H9 (cell line): ENCODE results near the gene LSP1. TPM values are rescaled to one million over a fixed set of nuclear protein-coding genes. Genes with fewer than 3 reads are reported as not detected.

Experiments
- DNase-seq: peaks from one replicate; pipeline ENCODE4 v3.0.0-alpha.2; 2017
- H2AFZ ChIP-seq: one replicate; pipeline ENCODE4 v1.6.1; 2013; ENCODE audit warnings: mild to moderate bottlenecking, low read length, control low read depth, moderate library complexity
- H2AK5ac ChIP-seq: 2 replicates; pipeline ENCODE4 v1.6.1; 2013; ENCODE audit warnings: low read length, control low read depth, mixed read lengths; ENCODE audit not compliant: insufficient read length
- H2BK120ac ChIP-seq: one replicate; pipeline ENCODE4 v1.6.1; 2013; ENCODE audit warnings: low read depth, mild to moderate bottlenecking, low read length, control low read depth, inconsistent platforms; ENCODE audit not compliant: poor library complexity, severe bottlenecking
- H2BK12ac ChIP-seq: 2 replicates; pipeline ENCODE4 v1.6.1; 2013; ENCODE audit warnings: low read length, control low read depth, mixed read lengths, low read depth; ENCODE audit not compliant: insufficient read length
- H2BK15ac ChIP-seq: 2 replicates; pipeline ENCODE4 v1.6.1; 2013; ENCODE audit warnings: low read depth, low read length, control low read depth
- H2BK20ac ChIP-seq: one replicate; pipeline ENCODE4 v1.6.1; 2013; ENCODE audit warnings: low read depth, mild to moderate bottlenecking, low read length, control low read depth, inconsistent platforms; ENCODE audit not compliant: poor library complexity, severe bottlenecking
- H2BK5ac ChIP-seq: 2 replicates; pipeline ENCODE4 v1.6.1; 2013; ENCODE audit warnings: low read length, control low read depth, mixed read lengths; ENCODE audit not compliant: insufficient read length
- H3K14ac ChIP-seq: 2 replicates; pipeline ENCODE4 v1.6.1; 2013; ENCODE audit warnings: low read length, control low read depth; ENCODE audit not compliant: insufficient read depth
- H3K18ac ChIP-seq: 2 replicates; pipeline ENCODE4 v1.6.1; 2013; ENCODE audit warnings: low read depth, mild to moderate bottlenecking, mixed read lengths, low read length, control low read depth; ENCODE audit not compliant: insufficient read length
- H3K23ac ChIP-seq: 2 replicates; pipeline ENCODE4 v1.6.1; 2013; ENCODE audit warnings: low read length, control low read depth, mixed read lengths, low read depth; ENCODE audit not compliant: insufficient read length
- H3K23me2 ChIP-seq: 2 replicates; pipeline ENCODE4 v1.6.1; 2013; ENCODE audit warnings: low read depth, mild to moderate bottlenecking, mixed read lengths, low read length, control low read depth; ENCODE audit not compliant: insufficient read length, poor library complexity, severe bottlenecking
- H3K27ac ChIP-seq: 2 replicates; pipeline ENCODE4 v1.5.1; 2013; ENCODE audit warnings: low read length, control low read depth, mixed read lengths, low read depth; ENCODE audit not compliant: insufficient read length
- H3K27me3 ChIP-seq: 2 replicates; pipeline ENCODE4 v1.6.1; 2013; ENCODE audit warnings: low read length, control low read depth, inconsistent platforms; ENCODE audit not compliant: insufficient read depth
- H3K4ac ChIP-seq: 2 replicates; pipeline ENCODE4 v1.6.1; 2013; ENCODE audit warnings: low read depth, mild to moderate bottlenecking, control low read depth, inconsistent platforms, low read length, moderate library complexity
- H3K4me1 ChIP-seq: 2 replicates; pipeline ENCODE4 v1.6.1; 2013; ENCODE audit warnings: low read length, control low read depth, inconsistent platforms; ENCODE audit not compliant: insufficient read depth
- H3K4me2 ChIP-seq: 2 replicates; pipeline ENCODE4 v1.6.1; 2013; ENCODE audit warnings: low read length, control low read depth, mixed read lengths; ENCODE audit not compliant: insufficient read length, insufficient read depth
- H3K56ac ChIP-seq: 2 replicates; pipeline ENCODE4 v1.6.1; 2013; ENCODE audit warnings: low read depth, mild to moderate bottlenecking, mixed read lengths, low read length, control low read depth; ENCODE audit not compliant: insufficient read length
- H3K79me1 ChIP-seq: 2 replicates; pipeline ENCODE4 v1.6.1; 2013; ENCODE audit warnings: low read depth, mild to moderate bottlenecking, moderate library complexity, low read length, control low read depth, inconsistent platforms; ENCODE audit not compliant: insufficient read depth, poor library complexity, severe bottlenecking
- H3K79me2 ChIP-seq: 2 replicates; pipeline ENCODE4 v1.6.1; 2013; ENCODE audit warnings: low read length, control low read depth, inconsistent platforms; ENCODE audit not compliant: insufficient read depth
- H3K9ac ChIP-seq: 2 replicates; pipeline ENCODE4 v1.6.1; 2013; ENCODE audit warnings: low read length, control low read depth, mixed read lengths; ENCODE audit not compliant: insufficient read length; ENCODE audit errors: extremely low read depth
- H3K9me3 ChIP-seq: one replicate; pipeline ENCODE4 v1.6.1; 2013; ENCODE audit warnings: low read depth, low read length, inconsistent platforms; ENCODE audit not compliant: control insufficient read depth
- H3T11ph ChIP-seq: one replicate; pipeline ENCODE4 v1.6.1; 2013; ENCODE audit warnings: mild to moderate bottlenecking, low read length, control low read depth, inconsistent platforms
- H4K20me1 ChIP-seq: one replicate; pipeline ENCODE4 v1.6.1; 2013; ENCODE audit not compliant: control insufficient read depth, insufficient read length, insufficient read depth
- H4K5ac ChIP-seq: 2 replicates; pipeline ENCODE4 v1.6.1; 2013; ENCODE audit warnings: low read depth, mild to moderate bottlenecking, mixed read lengths, low read length, control low read depth; ENCODE audit not compliant: insufficient read length
- H4K8ac ChIP-seq: replicated peaks from 2 replicates; pipeline ENCODE4 v1.6.1; 2013; ENCODE audit warnings: low read length, control low read depth, mixed read lengths, low read depth; ENCODE audit not compliant: insufficient read length
- H4K91ac ChIP-seq: 2 replicates; pipeline ENCODE4 v1.6.1; 2013; ENCODE audit warnings: low read depth, mild to moderate bottlenecking, moderate library complexity, mixed read lengths, low read length, control low read depth; ENCODE audit not compliant: insufficient read length
- H3K27ac Mint-ChIP-seq, 3 experiments: 2 replicates in 2 of 3; 3 replicates in 1 of 3; pipeline ENCODE4 v1.8.0; 2020 to 2021; ENCODE audit warnings: mixed read lengths in 3 of 3, mild to moderate bottlenecking in 1 of 3, moderate library complexity in 1 of 3
- H3K27me3 Mint-ChIP-seq: 2 replicates; pipeline ENCODE4 v1.8.0; 2021; ENCODE audit warnings: low read depth, mild to moderate bottlenecking, moderate library complexity, mixed read lengths
- H3K36me3 Mint-ChIP-seq, 3 experiments: 2 replicates in 2 of 3; 3 replicates in 1 of 3; pipeline ENCODE4 v1.8.0; 2020 to 2021; ENCODE audit warnings: low read depth in 3 of 3, mixed read lengths in 3 of 3; ENCODE audit not compliant: insufficient read depth in 1 of 3
- H3K4me1 Mint-ChIP-seq, 2 experiments: 2 replicates each; pipeline ENCODE4 v1.8.0; 2020; ENCODE audit warnings: mixed read lengths in 2 of 2
- H3K4me3 Mint-ChIP-seq, 2 experiments: 2 replicates in 1 of 2; 3 replicates in 1 of 2; pipeline ENCODE4 v1.8.0; 2020 to 2021; ENCODE audit warnings: mild to moderate bottlenecking in 2 of 2, mixed read lengths in 2 of 2, moderate library complexity in 1 of 2
- H3K9me3 Mint-ChIP-seq, 2 experiments: 2 replicates in 1 of 2; 3 replicates in 1 of 2; pipeline ENCODE4 v1.8.0; 2020; ENCODE audit warnings: mild to moderate bottlenecking in 2 of 2, mixed read lengths in 2 of 2, moderate library complexity in 1 of 2
- CTCF ChIP-seq: fragments of 200-600 bp; sonication (generic); conservative IDR thresholded peaks from 3 replicates; pipeline ENCODE4 v1.8.0; 2021; ENCODE audit warnings: antibody characterized with exemption, mild to moderate bottlenecking
- WGBS: extraction: QIAGEN DNeasy Blood & Tissue Kit; methylation state at CpG from one replicate; pipeline ENCODE4 v1.1.7; 2013; ENCODE audit warnings: missing lambda C conversion rate, low lambda C conversion rate, mixed read lengths; ENCODE audit not compliant: insufficient read length; ENCODE audit errors: extremely low coverage; 5-methylcytosine and 5-hydroxymethylcytosine counted together
- total RNA-seq: library from RNA; stranded (reverse); gene quantifications from 2 replicates; pipeline ENCODE4 v1.2.1, GENCODE V29; 2021

The LSP1 gene
- total RNA-seq, 1 experiment from 2014 or later: not detected

GRCh38 chr11:1842149-1843097 lies 10.5 kb upstream of the LSP1 start:
- Histone ChIP-seq H3K27ac (no peak overlapping the region), H2AK5ac (no peak overlapping the region), H2BK20ac (no peak overlapping the region), H2BK15ac (no peak overlapping the region), H3K27me3 (no peaks in the 10 kb centered on the region), H2AFZ (no peak overlapping the region), H3K9ac (no peak overlapping the region), H3K56ac (no peak overlapping the region), H4K5ac (no peak overlapping the region), H4K20me1 (no peaks in the 10 kb centered on the region), H3K4ac (no peak overlapping the region), H3T11ph (no peak overlapping the region), H3K4me2 (no peak overlapping the region), H3K9me3 (no peaks in the 10 kb centered on the region), H3K79me1 (no peaks in the 10 kb centered on the region), H2BK5ac (no peak overlapping the region), H3K23ac (no peak overlapping the region), H2BK12ac (no peak overlapping the region), H3K4me1 (no peaks in the 10 kb centered on the region), H4K91ac (no peak overlapping the region), H3K14ac (no peak overlapping the region), H3K18ac (no peak overlapping the region), H4K8ac (no peak overlapping the region), H3K23me2 (no peaks in the 10 kb centered on the region), H3K79me2 (no peaks in the 10 kb centered on the region), H2BK120ac (no peak overlapping the region)
- no peak for DNase-seq
- Mint-ChIP-seq H3K4me1 (peaks cover 0 to 4% of the 10 kb centered on the region in 2 experiments; a peak in 1 of 4 replicates), H3K9me3 (no peaks in the 10 kb centered on the region), H3K4me3 (no peak overlapping the region), H3K27me3 (peaks cover 16% of the 10 kb centered on the region), H3K27ac (no peak overlapping the region), H3K36me3 (no peaks in the 10 kb centered on the region)
- no peak for TF ChIP-seq CTCF
- WGBS: no CpG with 5 or more reads among the region's 29 CpGs
